LNCAP (cell line): ENCODE measurements around the gene MAML2.

Experiments
- TF ChIP-seq, protein P1 (sequence below): fragments of 450-650 bp; IDR thresholded peaks from 2 replicates; pipeline ENCODE4 v1.5.1; 2017; ENCODE audit warnings: mild to moderate bottlenecking

Gene MAML2

DNA sequence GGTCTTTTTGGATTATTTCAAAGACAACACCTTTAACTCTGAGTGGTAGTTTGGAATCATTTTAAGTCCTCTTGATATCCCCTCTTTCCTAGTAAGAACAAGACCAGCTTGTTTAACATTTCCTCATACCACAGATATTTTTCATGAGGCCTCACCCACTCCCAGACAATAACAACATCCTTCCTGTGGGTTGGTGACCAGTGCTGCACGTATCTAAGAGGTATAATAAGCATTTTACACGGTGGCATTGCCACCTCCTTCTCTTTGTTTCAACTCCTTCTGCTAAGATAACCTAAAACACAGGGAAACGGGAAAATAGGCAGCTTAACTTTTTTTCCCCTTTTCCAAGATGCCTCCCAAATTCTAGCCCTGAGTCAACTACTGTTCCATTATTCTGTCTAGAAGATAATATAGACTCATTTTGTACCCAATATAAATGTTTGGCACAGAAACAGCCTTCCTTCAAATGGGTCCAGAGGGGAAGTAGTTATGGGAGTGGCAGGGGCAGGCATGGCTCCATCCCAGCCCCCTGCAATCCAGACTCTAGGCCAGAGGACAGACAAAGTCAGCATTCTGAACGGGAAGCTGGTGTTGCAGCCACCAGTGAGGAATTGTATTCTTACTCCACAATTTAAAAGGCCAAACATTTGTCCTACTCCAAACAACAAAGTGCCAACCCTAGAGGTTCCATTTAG, 28.5 kb downstream of the MAML2 start:
- TF ChIP-seq, protein P1, sequence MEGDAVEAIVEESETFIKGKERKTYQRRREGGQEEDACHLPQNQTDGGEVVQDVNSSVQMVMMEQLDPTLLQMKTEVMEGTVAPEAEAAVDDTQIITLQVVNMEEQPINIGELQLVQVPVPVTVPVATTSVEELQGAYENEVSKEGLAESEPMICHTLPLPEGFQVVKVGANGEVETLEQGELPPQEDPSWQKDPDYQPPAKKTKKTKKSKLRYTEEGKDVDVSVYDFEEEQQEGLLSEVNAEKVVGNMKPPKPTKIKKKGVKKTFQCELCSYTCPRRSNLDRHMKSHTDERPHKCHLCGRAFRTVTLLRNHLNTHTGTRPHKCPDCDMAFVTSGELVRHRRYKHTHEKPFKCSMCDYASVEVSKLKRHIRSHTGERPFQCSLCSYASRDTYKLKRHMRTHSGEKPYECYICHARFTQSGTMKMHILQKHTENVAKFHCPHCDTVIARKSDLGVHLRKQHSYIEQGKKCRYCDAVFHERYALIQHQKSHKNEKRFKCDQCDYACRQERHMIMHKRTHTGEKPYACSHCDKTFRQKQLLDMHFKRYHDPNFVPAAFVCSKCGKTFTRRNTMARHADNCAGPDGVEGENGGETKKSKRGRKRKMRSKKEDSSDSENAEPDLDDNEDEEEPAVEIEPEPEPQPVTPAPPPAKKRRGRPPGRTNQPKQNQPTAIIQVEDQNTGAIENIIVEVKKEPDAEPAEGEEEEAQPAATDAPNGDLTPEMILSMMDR: no peak

DNA sequence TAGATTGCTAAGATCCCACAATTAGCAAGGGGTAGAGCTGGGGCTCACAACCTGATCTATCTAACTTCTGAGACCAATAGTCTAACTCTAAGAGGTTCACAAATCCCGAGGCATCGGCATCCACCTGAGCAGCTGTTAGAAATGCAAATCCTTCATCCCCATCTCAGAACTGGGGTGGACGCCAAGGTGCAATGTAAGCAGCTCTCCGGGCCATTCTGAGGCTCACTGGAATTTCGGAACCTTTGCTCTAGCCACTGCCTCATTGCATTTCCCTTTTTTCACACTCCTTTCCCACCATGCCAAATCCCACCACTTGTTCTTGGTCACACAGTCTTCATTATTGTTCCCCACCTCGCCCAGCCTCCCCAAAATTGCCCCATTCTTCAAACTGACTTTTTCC, 29.8 kb downstream of the MAML2 start:
- TF ChIP-seq, protein P1: no peak

DNA sequence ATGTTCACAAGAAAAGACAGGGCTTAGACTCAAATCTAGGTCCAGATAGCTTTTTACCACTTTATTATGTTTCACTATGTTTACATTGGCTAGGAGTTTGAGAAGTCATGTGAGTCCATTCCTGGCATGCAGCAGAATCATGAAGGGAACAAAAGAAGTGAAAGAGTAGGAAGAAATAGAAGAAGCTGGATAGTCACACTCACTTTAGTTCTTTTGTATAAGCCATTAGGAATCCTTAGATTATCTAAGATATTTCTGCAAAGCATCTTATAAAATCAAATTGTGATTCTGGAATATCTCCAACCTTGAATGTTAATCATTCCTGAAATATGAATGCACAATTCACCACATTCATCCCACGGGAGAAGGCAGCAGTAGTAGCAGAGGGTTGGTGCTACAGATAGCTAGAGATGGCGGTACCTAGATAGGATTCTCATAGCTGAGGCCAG, 31.9 kb downstream of the MAML2 start:
- TF ChIP-seq, protein P1: no peak

DNA sequence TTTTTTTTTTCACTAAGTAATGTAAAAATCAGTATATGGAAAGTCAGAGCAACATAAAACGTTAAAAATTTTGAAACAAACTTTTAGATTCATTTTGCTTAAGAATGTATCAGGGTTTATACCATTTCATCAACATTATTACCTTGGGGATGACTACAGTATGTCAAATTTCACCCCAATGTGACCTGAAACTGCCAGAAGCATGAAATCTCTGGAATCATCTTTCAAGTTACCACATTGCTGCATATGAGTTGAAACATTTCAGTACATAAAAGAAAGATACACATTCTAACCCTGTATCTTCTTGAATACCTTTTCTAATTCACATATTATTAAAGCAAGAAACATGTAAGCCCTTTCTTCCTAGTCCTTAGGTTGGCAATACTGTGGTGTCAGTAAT, 32.8 kb downstream of the MAML2 start:
- TF ChIP-seq, protein P1: no peak

DNA sequence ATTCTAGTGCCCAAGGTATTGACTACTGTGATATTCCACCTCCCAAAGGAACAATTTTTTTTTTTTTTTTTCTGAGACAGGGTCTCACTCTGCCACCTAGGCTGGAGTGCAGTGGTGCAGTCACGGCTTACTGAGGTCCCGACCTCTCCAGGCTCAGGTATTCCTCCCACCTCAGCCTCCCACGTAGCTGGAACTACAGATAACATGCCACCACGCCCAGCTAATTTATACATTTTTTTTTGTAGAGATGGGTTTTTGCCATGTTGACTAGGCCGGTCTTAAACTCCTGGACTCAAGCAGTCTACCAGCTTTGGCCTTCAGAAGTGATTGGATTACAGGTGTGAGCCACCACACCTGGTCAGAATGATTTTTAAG, 33.4 kb downstream of the MAML2 start:
- TF ChIP-seq, protein P1: no peak

DNA sequence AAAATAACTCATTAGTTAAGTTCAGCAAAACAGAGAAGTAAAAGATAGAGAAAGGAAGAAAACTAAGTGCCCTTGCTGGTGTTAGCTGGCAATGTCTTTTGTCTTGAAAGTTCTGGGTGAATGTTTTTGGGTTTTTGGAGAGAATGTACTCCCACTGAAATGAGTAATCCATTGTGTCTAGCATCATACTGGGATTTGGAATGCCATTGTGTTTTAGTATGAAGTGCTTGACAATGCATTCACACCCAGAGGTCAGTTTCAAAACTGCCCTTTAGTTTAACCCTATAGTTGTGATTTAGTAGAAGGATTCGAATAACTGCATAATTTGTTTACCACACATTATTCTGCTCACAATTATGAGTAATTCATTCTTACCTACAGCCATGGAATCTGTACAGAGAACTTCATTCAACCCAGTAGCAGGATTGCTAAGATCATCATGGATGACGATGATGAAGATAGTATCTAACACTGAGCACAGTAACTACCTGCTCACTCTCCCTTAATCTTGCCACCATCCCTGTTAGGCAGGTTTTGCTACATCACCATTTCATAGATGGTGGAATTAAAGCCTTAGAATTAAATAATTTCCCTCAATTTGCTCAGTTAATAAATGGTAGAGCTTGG, 33.9 kb downstream of the MAML2 start:
- TF ChIP-seq, protein P1: no peak

DNA sequence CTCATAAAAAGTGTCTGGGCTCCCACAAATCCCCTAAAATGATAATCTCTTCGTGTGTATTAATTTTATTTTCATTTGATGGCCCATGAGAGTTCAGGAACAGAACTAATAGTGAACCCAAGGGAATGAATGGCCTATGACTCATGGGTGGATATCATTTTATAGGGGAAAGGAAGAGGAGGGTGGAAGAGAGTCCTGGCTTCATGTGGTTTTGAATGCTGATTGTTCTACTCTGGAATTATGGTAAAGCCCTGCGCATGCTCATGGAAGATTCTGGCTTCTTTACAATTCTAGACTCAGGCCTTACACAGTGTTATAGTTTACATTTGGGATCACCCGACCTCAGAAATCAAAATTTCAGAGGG, 35.2 kb downstream of the MAML2 start:
- TF ChIP-seq, protein P1: no peak
